Cardiac fibroblast (primary cell): ENCODE data around the gene NTN3.
A peak's percentile ranks its signal among the peaks of the same experiment; 100 is the strongest.

ENCODE experiments used
- DNase-seq, 2 donors: peaks; one replicate each; pipeline versions ENCODE4 v3.0.0 to v3.0.0-alpha.2; 2010; ENCODE audit warnings: low read depth in 2 of 2
- H3K4me3 ChIP-seq, 2 donors: replicated peaks in 1 of 2; 1 replicate in 1 of 2; 2 replicates in 1 of 2; pipeline ENCODE4 v1.5.1; 2011; ENCODE audit warnings: low read depth in 2 of 2, low read length in 2 of 2, mild to moderate bottlenecking in 2 of 2, moderate library complexity in 1 of 2
- TF ChIP-seq, protein P1 (sequence below): IDR thresholded peaks from one replicate; pipeline ENCODE4 v1.5.1; 2011; ENCODE audit warnings: low read depth, mild to moderate bottlenecking, low read length, inconsistent platforms

Gene NTN3

DNA sequence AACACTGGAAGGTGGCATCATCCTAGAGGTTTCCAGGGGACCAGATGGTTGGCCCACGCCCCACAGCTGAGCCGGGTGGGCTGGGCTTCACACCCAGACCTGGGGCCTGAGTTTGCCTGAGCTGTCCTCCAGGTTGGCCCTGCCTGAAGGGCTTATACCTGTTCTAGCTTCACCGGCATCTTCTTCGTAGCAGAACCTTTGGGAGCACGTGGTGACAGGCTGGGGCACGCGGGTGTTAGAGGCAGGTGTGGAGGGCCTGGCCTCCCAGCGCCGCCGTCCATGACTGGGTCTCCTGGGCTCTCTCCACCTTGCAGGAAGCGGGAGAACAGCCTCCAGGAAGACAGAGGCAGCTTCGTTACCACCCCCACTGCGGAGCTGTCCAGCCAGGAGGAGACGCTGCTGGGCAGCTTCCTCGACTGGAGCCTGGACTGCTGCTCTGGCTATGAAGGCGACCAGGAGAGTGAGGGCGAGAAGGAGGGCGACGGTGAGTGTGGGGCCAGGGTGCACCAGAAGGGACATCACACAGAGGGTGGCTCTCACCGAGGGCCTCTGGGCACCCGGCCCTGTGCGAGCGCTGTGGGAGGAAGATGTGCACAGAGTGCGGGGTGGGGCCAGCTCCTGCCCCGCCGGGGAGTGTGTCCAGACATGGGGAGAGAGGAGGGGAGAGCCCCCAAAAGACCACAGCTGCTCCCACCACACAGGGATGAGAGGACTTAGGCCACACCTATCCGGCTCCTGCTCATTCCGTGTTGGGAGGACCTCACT, 15.8 kb upstream of the NTN3 start:
- TF ChIP-seq, protein P1, sequence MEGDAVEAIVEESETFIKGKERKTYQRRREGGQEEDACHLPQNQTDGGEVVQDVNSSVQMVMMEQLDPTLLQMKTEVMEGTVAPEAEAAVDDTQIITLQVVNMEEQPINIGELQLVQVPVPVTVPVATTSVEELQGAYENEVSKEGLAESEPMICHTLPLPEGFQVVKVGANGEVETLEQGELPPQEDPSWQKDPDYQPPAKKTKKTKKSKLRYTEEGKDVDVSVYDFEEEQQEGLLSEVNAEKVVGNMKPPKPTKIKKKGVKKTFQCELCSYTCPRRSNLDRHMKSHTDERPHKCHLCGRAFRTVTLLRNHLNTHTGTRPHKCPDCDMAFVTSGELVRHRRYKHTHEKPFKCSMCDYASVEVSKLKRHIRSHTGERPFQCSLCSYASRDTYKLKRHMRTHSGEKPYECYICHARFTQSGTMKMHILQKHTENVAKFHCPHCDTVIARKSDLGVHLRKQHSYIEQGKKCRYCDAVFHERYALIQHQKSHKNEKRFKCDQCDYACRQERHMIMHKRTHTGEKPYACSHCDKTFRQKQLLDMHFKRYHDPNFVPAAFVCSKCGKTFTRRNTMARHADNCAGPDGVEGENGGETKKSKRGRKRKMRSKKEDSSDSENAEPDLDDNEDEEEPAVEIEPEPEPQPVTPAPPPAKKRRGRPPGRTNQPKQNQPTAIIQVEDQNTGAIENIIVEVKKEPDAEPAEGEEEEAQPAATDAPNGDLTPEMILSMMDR, result no peak
- no peak overlapping the region for H3K4me3 ChIP-seq
- no peak for DNase-seq

DNA sequence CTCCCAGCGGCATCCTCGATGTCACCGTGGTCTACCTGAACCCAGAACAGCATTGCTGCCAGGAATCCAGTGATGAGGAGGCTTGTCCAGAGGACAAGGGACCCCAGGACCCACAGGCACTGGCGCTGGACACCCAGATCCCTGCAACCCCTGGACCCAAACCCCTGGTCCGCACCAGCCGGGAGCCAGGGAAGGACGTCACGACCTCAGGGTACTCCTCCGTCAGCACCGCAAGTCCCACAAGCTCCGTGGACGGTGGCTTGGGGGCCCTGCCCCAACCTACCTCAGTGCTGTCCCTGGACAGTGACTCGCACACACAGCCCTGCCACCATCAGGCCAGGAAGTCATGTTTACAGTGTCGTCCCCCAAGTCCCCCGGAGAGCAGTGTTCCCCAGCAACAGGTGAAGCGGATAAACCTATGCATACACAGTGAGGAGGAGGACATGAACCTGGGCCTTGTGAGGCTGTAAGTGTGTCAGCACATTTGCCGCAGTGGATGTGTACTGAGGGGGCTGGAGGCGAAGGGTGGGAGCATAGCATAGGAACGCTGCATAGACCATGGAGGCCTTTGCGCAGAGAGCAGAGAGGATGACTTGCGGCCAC, 14.4 kb upstream of the NTN3 start:
- TF ChIP-seq, protein P1, result no peak
- H3K4me3 ChIP-seq, result no peak overlapping the region
- DNase-seq, result no peak

DNA sequence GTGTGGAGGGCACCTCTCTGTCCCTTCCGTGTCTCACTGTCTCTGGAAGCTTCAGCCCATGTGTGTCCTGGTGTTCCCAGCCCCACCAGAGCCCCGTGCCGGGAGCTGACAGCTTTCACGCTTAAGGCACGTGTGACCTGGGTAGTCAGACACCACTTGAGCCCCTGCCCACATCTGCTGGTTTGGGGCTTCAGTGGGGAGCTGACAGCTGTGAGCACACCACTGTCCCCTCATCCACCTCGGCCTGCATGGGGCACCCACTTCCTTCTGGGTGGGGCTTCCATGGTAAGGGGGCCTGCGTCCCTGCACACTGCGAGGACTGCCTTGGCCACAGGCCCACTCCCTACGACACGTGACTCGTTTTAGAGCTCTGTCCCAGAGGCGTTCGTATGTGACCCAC, 13.8 kb upstream of the NTN3 start:
- TF ChIP-seq, protein P1, result no peak
- no peak overlapping the region for H3K4me3 ChIP-seq

DNA sequence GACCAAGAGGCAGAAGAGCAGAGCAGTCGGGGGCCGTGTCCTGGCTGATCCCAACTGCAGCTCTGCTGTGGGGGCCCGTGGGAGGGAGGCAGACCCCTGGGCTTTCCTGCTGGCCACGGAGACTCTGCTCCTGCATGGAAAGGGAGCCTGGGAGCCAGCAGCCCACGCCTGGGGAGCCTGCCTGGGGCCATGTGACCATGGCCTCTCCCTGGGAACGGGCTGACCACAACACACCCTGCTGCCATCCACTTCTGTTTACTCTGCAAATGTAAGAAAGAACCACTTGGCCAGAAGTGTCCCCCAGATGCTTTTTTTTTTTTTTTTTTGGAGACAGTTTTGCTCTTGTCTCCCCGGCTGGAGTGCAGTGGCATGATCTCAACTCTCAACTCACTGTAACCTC, 13.2 kb upstream of the NTN3 start:
- H3K4me3 ChIP-seq, result no peak overlapping the region
- DNase-seq, result no peak
- TF ChIP-seq, protein P1, result no peak

More for the DNA sequence above, 13.8 kb upstream of the NTN3 start:
- DNase-seq, result no peak

DNA sequence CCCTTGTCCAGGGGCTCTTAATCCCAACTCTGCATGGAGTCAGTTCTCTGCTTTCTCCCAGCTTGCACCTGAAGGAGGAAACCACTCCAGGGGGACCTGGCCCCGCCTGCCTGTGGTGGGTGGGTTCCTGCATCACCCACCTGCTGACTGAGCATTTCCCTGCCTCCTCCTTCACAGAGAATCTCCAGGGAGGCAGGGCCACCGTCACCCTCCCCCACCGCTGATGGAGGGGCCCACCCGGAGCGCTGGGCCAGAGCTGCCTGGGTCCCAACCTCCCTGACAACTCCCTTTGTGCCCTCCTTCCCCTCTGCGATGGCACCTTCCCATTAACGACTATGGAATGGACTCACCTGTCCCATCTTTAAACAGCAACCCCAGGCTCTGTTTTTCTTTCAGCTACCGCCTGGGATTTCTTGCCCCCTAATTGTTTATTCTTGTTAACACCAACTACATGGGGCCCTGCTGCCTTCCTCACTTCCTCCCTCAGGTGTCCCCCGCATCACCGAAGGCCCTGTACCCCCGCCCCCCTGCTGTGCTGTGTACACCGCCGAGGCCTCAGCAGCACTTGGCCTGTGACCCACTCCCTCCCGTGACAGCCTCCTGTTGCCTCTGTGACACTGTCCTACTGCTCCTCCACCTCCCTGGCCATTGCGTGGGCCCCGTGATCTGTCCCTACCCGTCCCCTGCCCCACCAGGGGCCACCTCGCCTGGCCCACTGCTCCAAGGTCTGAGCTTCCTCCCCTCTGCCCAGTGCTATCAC, 12.0 kb upstream of the NTN3 start:
- DNase-seq, result no peak
- TF ChIP-seq, protein P1, result no peak
- H3K4me3 ChIP-seq, result peak overlapping the region; percentile 61 to 62

DNA sequence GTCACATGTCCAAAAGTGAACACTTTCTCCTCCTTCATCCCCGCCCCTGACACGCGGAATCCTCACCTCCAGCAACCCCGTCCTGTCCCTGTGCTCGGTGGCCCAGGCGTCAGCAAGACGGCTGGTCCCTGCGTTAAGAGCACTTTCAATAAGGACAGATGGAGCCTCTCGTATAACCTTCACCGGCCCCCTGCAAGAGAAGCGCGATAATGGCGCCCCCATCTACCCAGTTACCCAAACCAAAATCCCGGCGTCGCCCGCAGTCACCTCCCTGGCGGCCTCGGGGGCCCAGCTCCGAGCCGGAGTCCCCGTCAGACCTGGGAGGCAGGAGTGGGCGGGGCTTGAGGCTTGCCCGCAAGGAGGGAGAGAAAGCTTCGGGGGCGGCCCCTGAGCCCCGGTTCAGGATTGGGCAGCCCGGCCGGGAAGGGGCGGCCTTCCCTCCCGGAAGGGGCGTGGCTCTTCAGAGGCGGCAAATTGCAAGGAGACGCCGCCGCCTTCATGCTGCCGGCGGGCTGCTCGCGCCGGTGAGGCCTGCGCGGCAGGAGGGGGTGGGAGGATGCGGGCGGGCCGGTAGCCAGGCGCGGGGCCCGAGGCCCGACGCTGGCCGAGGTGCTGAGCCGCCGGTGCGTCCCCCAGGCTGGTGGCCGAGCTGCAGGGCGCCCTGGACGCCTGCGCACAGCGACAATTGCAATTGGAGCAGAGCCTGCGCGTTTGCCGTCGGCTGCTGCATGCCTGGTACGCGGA, 11.3 kb upstream of the NTN3 start, which contains the start of gene TEDC2:
TSS of gene TEDC2 (plus strand) at position 463 of the 744 bp plus-strand sequence. CDS start at position 499, 36 bp downstream.
- peak within 1 kb of the TSS; percentile 61 to 62 for H3K4me3 ChIP-seq
- TF ChIP-seq, protein P1, result no peak
- DNase-seq, result peak; percentile 91 to 94
